GM18502 (cell line): ENCODE measurements around the gene PHB1.
"Not testable (repeated sequence)": the region's sequence is repeated elsewhere in the genome, so short reads cannot be mapped to it uniquely, and the experiment has no call there.

Source experiments
- ATAC-seq: cut with Tn5 transposase; IDR thresholded peaks from one replicate; pipeline ENCODE4 v1.9.1; 2021; ENCODE audit warnings: mild to moderate bottlenecking; ENCODE audit not compliant: unreplicated experiment, poor library complexity

Gene PHB1

DNA sequence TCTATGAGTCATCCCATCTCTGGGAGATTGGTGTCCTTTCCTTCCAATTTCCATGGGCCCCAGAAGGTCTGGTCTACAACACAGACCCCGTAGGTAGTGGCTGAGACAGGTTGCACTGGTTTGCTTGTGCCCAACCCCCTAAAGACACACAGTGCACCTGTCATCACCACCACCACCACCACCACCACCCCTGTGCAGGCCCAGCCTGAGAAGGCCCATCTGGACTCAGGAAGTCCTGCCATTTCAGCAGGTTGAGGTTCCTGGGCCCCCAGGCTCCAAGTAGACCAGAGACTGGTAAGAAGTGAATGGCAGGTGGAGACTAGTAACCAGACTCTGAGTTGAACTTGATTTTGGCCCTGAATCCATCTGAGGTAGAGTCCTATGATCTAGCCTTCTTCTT lies 25.9 kb upstream of the PHB1 start:
- ATAC-seq, result no peak

DNA sequence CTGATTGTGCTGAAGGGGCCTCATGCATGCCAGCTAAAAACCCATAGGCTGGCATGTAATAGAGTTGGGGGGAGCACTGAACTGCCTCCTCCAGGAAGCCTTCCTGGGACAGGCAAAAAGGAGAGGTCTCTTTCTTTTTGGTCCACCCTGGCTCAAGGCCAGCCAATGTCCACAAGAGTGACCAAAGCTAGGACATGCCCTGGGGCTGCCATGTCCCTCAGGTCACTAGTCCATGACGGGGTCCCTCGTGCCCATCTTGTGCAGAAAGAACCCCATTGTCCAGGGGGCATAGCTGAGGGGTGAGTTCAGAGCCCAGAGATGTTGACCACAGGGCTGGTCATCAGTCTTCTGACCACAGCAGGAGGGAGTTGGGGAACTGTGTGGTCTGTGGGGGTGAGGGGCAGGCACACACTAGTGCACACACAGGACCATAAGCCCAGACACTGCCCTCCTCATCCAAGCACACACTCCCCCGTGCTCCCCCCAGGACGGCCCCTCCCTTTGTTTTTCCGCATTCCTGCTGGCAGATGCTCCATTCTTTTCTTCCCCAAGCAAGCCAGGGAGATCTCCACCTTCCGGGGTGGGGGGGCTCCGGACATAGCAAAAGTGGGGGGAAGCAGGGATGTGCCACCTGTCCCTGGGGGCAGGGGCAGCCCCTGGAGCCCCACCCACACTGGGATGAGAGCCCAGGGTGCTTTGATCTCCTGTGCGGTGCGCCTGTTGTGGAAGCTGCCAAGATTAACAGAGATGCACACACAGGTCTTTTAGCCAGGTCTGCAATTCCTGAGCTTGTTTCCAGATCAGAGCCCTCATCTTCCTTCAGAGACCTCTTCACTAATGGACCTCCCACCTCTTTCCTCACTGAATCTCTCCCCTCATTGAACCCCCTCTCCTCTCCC lies 25.2 kb upstream of the PHB1 start:
- no peak for ATAC-seq

DNA sequence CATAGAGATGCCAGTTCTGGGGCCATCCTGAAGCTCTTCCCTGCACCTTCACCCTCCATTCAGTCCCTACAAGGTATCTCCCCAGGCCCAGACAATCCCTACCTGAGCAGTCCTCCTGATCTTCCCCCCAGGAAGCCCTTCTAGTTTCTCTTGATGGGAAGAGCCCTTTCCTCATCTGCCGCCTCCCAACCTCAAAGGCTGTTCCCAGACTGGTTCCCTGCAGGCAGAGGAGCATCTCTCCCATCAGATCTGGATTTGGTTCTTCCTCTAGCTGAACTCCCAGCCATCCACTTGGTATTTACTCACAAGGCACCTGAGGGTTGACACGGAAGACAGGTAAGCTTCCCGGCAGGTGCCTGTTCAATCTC lies 24.6 kb upstream of the PHB1 start:
- no peak for ATAC-seq

DNA sequence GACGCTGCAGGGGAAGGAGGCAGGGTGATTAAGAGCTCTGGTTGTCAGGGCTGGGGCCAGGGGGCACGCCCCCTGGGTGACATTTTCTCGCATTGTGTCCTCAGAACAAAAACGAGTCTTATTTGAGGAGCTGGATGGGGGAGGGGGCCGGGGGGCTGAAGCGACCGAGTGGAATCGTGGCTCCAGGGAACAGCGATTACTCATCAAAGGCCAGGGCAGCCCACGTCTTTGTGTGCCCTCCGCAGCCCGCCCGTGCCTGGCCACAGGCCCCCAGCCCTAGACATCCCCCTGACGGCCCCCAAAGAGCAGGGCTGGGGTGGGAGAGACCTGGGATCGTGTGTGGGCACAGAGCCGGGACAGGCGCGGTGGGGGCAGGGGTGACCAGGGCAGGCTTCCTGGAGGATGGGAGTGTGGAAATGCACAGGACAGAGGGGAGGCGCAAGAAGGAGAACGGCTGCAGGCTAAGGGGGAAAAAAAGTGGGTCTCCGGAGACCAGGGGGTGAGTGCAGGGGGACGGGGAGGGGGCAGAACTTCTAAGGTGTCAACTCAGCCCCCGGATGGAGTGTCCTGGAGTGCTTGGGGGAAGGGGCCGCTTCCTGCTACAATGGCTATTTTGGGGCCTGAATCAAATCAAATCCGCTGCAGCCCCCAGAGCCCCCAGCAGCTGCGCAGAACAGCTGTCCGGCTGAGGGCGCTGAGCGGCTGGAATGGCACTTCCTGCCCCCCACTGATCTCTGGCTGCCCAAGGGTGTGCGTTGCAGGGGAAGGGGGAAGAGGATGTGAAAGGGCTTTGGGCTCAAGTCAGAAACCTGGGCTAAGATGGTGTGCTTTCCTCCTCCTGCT lies 24.0 kb upstream of the PHB1 start:
- no peak for ATAC-seq

DNA sequence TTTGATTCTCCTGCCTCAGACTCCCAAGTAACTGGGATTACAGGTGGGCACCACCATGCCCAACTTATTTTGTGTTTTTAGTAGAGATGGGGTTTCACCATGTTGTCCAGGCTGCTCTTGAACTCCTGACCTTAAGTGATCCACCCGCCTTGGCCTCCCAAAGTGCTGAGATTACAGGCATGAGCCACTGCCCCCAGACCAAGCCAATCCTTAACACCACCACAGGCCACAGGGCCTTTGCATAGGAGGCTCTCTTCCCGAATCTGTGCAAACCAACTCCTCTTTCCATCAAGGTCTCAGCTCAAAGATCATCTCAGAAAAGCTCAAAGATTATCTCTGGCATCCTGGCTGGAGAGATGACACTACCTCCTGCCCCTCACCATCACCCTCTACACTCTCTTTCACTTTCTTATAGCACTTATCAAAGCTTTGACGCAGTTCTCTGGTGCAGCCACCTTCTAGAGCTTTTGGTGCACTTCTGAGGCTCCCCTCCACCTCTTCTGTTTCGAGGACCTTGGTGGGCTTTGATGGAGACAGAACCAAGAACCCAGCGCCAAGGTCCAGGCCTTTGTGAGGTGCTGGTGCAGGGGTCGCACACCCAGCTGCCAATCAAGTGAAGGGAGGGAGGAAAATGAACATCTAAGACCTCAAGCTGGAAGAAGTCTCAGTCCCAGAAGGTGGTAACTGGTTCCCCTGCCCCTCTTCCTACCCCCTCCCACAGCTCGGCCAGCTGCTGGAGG lies 23.2 kb upstream of the PHB1 start:
- no peak for ATAC-seq

DNA sequence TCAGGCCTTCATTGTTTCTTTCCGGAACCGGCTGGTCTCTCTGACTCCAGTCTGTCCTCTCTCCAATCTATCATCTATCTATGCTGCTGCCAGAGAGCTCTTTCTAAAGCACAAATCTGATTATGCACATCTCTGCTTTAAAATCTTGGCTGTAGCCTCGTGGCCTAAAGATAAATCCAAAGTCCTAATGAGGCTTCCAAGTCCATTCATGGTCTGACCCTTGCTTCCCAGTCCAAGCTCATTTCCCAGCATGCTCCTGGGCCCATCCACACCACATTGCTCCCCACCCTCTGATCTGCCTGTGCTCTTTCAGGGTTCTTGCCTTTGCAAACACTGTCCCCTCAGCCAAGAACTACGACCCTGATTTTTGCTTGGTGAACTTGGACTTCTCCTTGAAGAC lies 21.5 kb upstream of the PHB1 start:
- no peak for ATAC-seq

DNA sequence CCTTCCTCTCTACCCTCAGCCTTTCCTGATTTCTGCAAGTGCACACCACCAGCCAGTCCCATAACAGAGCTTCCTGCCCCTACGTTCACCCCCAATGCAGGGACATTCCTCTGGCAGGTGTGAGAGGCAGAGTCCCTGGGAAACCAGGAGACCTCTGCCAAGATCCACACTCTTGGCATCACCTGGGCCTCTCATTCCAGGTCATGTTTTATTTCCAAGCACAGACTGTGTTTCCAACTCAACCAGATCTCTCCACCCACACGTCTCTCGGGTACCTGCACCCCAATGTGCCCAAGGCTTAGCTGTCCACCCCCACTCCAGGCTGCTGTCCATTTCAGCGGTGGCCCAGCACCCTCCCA lies 21.0 kb upstream of the PHB1 start:
- no peak for ATAC-seq

DNA sequence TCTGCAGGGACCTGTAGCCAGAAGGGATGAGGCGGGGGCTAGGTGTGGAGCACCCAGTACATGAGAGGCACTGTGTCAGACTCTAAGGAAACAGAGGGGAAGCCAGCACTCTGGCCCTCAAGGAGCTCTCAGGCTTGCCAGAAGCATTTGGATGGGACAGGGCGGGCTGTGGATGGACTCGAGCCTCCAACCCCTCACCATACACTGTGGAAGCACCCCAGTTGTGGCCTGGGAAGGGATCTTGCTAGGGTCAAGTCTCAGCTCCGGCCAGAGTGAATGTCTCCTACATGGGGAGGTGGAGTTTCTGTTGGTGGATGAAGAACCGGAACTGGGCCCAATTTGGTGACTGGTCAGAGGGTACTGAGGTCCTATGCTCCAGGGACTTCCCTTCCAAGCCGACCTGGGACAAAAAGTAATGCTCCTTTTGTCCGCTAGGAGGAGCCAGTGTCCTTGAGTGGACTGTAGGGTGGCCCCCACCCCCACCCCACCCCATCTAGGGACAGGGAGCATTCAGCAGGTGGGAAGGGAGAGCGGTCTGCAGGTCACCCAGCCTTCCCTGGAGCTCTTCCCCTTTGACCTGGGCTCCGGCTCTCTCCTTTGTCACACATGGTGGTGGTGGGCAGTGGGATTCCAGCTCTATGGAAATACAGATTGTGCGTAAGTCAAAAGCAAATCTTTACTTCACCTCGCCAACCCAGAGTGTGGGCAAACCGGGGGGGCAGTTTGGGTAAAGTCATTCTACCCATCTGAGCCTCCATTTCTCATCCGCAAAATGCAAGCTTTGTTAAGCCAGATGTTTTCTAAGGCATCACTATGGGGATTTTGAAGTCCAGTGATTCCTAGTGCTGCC lies 20.4 kb upstream of the PHB1 start:
- no peak for ATAC-seq

DNA sequence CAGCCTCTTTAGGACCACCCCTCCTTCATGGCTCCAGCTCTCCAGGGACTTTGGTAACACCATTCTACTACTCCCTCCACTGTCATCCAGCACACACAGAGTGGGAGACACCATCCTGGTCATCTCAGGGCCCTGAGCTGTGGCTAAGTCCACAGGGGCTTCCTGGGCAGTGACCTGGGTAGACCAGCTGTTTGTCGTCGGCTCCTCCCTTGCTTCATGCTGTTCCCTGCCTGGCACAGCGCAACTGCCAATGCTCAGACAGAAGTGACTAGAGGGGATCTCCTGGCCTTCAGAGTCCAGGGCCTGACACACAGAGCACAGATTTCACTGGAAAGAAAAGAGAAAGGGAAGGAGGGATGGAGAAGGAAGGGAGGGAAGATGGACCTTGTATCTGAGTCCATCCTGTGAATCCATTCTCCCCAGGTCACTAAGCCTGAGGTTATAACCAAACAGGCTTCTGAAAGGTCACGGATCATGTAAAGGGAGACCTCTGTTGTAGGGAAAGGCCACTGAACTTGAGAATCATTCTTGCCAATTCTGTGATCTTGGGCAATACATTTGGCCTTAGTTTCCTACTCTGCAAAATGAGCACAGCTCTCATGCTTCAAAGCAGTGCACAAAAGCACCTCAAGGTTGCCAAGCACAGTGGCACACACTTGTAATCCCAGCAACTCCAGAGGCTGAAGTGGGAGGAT lies 18.5 kb upstream of the PHB1 start:
- ATAC-seq, result no peak

DNA sequence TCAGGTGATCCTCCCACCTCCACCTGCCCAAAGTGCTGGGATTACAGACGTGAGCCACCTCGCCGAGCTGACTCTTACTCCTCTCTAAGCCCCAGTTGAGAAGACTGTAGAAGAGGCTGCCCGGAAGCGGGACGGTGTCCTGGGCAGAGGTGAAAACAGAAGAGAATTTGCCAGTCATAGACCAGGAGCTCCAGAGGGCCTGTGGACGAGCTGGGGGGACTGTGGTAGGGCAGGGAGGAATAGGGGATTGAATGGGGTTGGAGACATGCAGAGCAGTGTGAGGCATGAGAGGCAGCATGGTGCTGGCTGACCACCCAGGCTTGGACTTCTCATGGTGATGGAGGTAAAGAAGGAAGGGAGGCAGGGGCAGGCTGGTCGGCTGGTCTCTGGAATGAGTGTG lies 17.1 kb upstream of the PHB1 start:
- ATAC-seq, result no peak

DNA sequence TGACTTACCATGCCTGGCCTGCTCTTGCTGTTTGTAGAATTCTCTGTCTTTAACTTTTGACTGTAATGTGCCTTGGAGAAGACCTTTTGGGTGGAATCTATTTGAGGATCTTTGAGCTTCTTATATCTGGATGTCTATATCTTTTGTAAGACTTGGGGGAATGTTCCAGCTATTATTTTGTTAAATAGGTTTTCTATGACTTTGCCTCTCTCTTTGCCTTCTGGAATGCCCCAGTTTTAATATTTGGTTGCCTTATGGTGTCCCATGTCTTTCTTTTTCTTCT lies 10.3 kb upstream of the PHB1 start:
- no peak for ATAC-seq

DNA sequence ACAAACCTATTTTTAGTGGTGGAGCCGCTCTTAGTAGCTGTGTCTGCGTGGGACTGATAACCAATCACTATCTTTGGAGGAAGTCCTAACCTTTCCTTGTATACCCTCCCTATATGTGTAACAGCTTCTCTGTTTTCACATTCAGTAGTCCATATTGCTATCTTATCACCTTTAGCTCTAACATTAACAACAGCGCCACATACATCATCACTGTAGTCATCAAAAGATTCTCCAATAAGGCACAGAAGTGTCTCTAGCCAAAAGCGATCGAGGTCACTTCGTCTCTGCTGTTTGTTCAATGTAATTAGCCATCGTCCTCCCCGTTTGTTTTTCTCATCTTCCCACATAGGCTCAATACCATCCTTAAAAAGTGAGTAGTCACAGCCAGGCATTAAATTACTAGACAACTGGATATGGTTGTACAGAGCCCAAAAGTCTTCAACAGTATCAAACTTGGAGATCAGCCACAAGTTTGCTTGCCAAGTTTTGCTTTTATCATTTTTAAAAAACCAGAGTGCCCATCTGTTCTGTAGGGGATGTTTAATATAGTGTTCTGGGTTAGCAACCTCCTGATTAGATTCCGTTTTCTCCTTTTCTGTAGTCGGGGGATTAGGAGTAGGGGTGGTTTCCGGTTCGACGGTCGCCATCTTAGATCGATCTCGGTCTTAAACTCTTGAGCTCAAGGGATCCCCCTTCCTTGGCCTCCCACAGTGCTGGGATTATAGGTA lies 9.8 kb upstream of the PHB1 start:
- not testable (repeated sequence) for ATAC-seq

DNA sequence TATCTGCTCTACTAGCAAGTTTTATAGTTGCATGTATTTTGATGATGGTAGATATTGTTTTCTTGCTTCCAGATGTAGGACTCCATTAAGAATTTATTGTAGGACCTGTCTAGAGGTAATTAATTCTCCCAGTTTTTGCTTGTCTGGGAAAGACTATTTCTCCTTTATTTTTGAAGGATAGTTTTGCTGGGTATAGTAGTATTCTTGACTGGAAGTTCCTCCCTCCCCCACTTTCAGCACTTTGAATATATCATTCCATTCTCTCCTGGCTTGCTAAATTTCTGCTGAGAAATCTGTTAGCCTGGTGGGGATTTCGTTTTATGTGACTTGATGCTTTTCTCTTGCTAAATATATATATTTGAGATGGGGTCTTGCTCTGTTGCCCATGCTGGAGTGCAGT lies 8.0 kb upstream of the PHB1 start:
- ATAC-seq, result no peak

DNA sequence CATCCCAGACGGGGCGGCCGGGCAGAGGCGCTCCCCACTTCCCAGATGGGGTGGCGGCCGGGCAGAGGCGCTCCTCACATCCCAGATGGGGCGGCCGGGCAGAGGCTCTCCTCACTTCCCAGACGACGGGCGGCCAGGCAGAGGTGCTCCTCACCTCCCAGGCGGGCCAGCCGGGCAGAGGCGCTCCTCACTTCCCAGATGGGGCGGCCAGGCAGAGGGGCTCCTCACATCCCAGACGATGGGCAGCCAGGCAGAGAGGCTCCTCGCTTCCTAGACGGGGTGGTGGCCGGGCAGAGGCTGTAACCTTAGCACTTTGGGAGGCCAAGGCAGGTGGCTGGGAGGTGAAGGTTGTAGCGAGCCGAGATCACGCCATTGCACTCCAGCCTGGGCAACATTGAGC lies 5.1 kb upstream of the PHB1 start:
- ATAC-seq, result not testable (repeated sequence)

DNA sequence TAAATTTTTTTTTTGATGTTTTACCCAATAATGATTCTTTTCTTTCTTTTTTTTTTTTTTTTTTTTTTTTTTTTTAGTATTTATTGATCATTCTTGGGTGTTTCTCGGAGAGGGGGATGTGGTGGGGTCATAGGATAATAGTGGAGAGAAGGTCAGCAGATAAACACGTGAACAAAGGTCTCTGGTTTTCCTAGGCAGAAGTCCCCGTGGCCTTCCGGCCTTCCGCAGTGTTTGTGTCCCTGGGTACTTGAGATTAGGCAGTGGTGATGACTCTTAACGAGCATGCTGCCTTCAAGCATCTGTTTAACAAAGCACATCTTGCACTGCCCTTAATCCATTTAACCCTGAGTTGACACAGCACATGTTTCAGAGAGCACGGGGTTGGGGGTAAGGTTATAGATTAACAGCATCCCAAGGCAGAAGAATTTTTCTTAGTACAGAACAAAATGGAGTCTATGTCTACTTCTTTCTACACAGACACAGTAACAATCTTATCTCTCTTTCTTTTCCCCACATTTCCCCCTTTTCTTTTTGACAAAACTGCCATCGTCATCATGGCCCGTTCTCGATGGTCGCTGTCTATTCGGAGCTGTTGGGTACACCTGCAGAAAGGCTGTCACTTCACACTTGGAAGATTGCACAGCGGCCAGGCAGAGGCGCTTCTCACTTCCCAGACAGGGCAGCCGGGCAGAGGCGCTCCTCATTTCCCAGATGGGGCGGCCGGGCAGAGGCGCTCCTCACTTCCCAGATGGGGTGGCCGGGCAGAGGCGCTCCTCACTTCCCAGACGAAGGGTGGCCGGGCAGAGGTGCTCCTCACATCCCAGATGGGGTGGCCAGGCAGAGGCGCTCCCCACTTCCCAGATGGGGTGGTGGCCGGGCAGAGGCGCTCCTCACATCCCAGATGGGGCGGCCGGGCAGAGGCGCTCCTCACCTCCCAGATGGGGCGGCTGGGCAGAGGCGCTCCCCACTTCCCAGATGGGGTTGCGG lies 4.4 kb upstream of the PHB1 start:
- not testable (repeated sequence) for ATAC-seq

DNA sequence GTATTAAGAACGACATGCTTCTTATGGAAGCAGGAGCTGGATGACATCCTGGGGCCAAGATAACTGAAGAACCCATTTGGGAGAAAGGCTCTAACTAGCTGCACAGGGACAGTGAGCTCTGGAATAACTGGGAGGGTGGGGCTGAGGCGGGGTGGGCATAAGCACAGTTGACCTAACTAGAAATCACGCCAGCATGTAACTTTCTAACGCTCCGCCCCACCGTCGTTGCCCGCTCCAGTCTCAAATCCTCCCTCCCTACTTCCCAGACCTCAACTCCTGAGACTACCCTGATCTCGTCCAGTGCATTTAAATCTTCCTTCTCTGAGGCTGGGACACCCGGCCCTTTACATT lies 436 bp downstream of the PHB1 start:
- no peak for ATAC-seq

DNA sequence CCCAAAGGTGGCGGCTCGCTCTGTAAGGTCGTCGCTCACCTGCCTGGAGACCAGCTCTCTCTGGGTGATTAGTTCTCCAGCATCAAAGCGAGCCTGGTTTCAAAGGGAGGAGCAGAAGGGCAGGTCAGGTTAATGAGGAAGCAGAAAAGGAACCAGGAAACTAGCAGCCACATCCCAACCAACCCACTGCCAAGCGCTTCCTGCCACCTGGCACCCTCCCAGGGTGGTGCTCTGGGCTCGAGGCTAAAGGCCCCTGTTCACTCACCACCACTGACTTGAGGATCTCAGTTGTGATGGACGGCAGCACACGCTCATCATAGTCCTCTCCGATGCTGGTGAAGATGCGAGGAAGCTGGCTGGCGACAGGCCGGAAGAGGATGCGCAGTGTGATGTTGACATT lies 5.6 kb downstream of the PHB1 start:
- ATAC-seq, result no peak

DNA sequence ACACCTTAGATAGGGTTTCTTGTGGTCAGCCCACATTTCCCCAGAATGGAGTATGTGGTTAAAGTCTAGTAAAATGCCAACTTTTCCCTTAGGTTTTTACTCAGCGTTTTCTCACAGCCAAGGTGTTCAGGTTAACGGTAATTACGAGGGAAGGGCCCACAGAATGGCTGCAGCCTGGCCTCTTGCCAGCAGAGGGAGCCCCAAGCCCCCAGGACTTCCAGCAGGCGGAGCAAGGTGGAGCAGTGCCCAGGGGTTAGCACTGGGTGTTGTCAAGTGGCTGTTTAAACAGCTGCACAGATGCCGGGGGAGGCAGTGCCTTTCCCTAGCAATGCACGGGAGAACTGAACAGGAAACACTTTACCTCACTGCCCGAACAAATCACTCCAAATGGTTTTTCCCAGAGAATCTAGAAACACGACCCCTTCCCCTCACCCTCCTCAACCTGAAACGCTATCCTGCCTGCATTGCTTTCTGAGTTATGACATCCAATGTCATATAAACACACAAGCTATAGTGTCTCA lies 6.6 kb downstream of the PHB1 start:
- ATAC-seq, result peak; percentile 69
